IMR-90 (cell line): Measurements from ENCODE around the gene B3GLCT. TPM values are rescaled to one million over a fixed set of nuclear protein-coding genes. Genes with fewer than 3 reads are reported as not detected.

ENCODE experiments used
- ATAC-seq: fragments of 200-7000 bp; cut with Tn5 transposase; 2 replicates; pipeline ENCODE4 v1.9.1; 2020; ENCODE audit warnings: low read depth, mild to moderate bottlenecking, moderate library complexity
- BruUV-seq: library from RNA; stranded (reverse); fragments of 400-500 nt; replicated peaks from 2 replicates; lab custom pipeline; 2021; lab: Mats Ljungman, UMichigan
- CTCF ChIA-PET: fragments of 300-600 bp; formaldehyde crosslinking; extraction: SDS; loops from one replicate; lab custom pipeline; 2021; ENCODE audit warnings: antibody characterized with exemption; lab: Yijun Ruan, JAX
- POLR2A ChIA-PET: fragments of 300-600 bp; sonication (Branson Sonifier 250); formaldehyde crosslinking; loops from one replicate; lab custom pipeline; 2022; ENCODE audit warnings: antibody characterized with exemption; ENCODE audit not compliant: unreplicated experiment; lab: Charles Lee
- DNase-seq: peaks from one replicate; pipeline ENCODE4 v3.0.0; 2013
- H2AFZ ChIP-seq: replicated peaks from 2 replicates; pipeline ENCODE3; 2013; ENCODE audit warnings: low read length, mild to moderate bottlenecking; ENCODE audit not compliant: poor library complexity
- H2AK5ac ChIP-seq: 2 replicates; pipeline ENCODE4 v1.6.1; 2013; ENCODE audit warnings: low read depth, low read length, inconsistent platforms
- H2AK9ac ChIP-seq: replicated peaks from 2 replicates; pipeline ENCODE3; 2013; ENCODE audit warnings: mild to moderate bottlenecking, low read depth, low read length, moderate library complexity; ENCODE audit not compliant: poor library complexity
- H2BK120ac ChIP-seq: 2 replicates; pipeline ENCODE4 v1.6.1; 2013; ENCODE audit warnings: low read depth, low read length, inconsistent platforms
- H2BK15ac ChIP-seq: 3 replicates; pipeline ENCODE4 v1.6.1; 2013; ENCODE audit warnings: low read depth, low read length, inconsistent platforms
- H2BK20ac ChIP-seq: 2 replicates; pipeline ENCODE4 v1.6.1; 2013; ENCODE audit warnings: low read depth, mild to moderate bottlenecking, inconsistent platforms, low read length, moderate library complexity
- H2BK5ac ChIP-seq: 2 replicates; pipeline ENCODE4 v1.6.1; 2013; ENCODE audit warnings: mild to moderate bottlenecking, low read depth, low read length, inconsistent platforms; ENCODE audit not compliant: poor library complexity, severe bottlenecking
- H3K14ac ChIP-seq: replicated peaks from 2 replicates; pipeline ENCODE4 v1.6.1; 2013; ENCODE audit warnings: low read depth, low read length, inconsistent platforms
- H3K18ac ChIP-seq: 2 replicates; pipeline ENCODE4 v1.6.1; 2013; ENCODE audit warnings: low read depth, low read length, control low read depth
- H3K23ac ChIP-seq: 2 replicates; pipeline ENCODE4 v1.6.1; 2013; ENCODE audit warnings: low read depth, low read length, inconsistent platforms
- H3K27ac ChIP-seq: 2 replicates; pipeline ENCODE4 v1.5.1; 2013; ENCODE audit warnings: mild to moderate bottlenecking, control low read depth, low read length; ENCODE audit not compliant: insufficient read depth
- H3K27me3 ChIP-seq: 2 replicates; pipeline ENCODE4 v1.6.1; 2013; ENCODE audit warnings: low read length; ENCODE audit not compliant: control insufficient read depth, insufficient read depth
- H3K36me3 ChIP-seq: 2 replicates; pipeline ENCODE4 v1.6.1; 2013; ENCODE audit warnings: low read length, mixed read lengths; ENCODE audit not compliant: control insufficient read depth, insufficient read depth
- H3K4ac ChIP-seq: 2 replicates; pipeline ENCODE4 v1.6.1; 2013; ENCODE audit warnings: low read depth, low read length, inconsistent platforms
- H3K4me1 ChIP-seq: 2 replicates; pipeline ENCODE4 v1.6.1; 2013; ENCODE audit warnings: low read length, mixed read lengths; ENCODE audit not compliant: control insufficient read depth, insufficient read depth
- H3K4me2 ChIP-seq: 2 replicates; pipeline ENCODE4 v1.6.1; 2013; ENCODE audit warnings: low read depth, mild to moderate bottlenecking, control low read depth, low read length, moderate library complexity
- H3K4me3 ChIP-seq: 2 replicates; pipeline ENCODE4 v1.5.1; 2013; ENCODE audit warnings: low read depth, mild to moderate bottlenecking, control low read depth, low read length, moderate library complexity; ENCODE audit not compliant: insufficient read depth
- H3K56ac ChIP-seq: 2 replicates; pipeline ENCODE4 v1.6.1; 2013; ENCODE audit warnings: low read length, inconsistent platforms; ENCODE audit not compliant: insufficient read depth; ENCODE audit errors: extremely low read depth
- H3K79me1 ChIP-seq, 2 experiments: 2 replicates each; pipeline ENCODE4 v1.6.1; 2013; ENCODE audit warnings: low read length in 2 of 2, inconsistent platforms in 1 of 2, low read depth in 1 of 2
- H3K9ac ChIP-seq: 2 replicates; pipeline ENCODE4 v1.6.1; 2013; ENCODE audit warnings: low read depth, low read length, control low read depth
- H3K9me1 ChIP-seq: 2 replicates; pipeline ENCODE4 v1.6.1; 2013; ENCODE audit warnings: low read length, inconsistent platforms; ENCODE audit not compliant: insufficient read depth
- H3K9me3 ChIP-seq: 2 replicates; pipeline ENCODE4 v1.6.1; 2013; ENCODE audit warnings: low read length; ENCODE audit not compliant: control insufficient read depth, insufficient read depth
- H4K20me1 ChIP-seq: 2 replicates; pipeline ENCODE4 v1.6.1; 2013; ENCODE audit warnings: low read length, inconsistent platforms; ENCODE audit not compliant: insufficient read depth
- H4K5ac ChIP-seq: 2 replicates; pipeline ENCODE4 v1.6.1; 2013; ENCODE audit warnings: mild to moderate bottlenecking, low read depth, low read length, control low read depth
- H4K8ac ChIP-seq, 2 experiments: 2 replicates each; pipeline ENCODE4 v1.6.1; 2013; ENCODE audit warnings: low read depth in 2 of 2, low read length in 2 of 2, control low read depth in 1 of 2, inconsistent platforms in 1 of 2
- H4K91ac ChIP-seq: 2 replicates; pipeline ENCODE4 v1.6.1; 2013; ENCODE audit warnings: low read depth, low read length, inconsistent platforms; ENCODE audit not compliant: insufficient read depth
- BHLHE40 ChIP-seq: fragments of 150-350 bp; IDR thresholded peaks from 2 replicates; pipeline ENCODE4 v1.6.1; 2016; ENCODE audit warnings: mild to moderate bottlenecking, low read depth, low read length
- CEBPB ChIP-seq: IDR thresholded peaks from 2 replicates; pipeline ENCODE4 v1.6.1; 2012; ENCODE audit warnings: low read depth, low read length, improper control_type of control experiment
- CTCF ChIP-seq: conservative IDR thresholded peaks from 2 replicates; pipeline ENCODE4 v1.5.1; 2012; ENCODE audit warnings: mild to moderate bottlenecking, low read depth, low read length, improper control_type of control experiment
- ELK1 ChIP-seq: fragments of 150-350 bp; IDR thresholded peaks from 2 replicates; pipeline ENCODE4 v1.6.1; 2016; ENCODE audit warnings: low read depth, mild to moderate bottlenecking, low read length, moderate library complexity, borderline replicate concordance
- FOS ChIP-seq: fragments of 150-350 bp; IDR thresholded peaks from 2 replicates; pipeline ENCODE4 v1.6.1; 2016; ENCODE audit warnings: low read depth, low read length
- MAZ ChIP-seq: IDR thresholded peaks from 2 replicates; pipeline ENCODE4 v1.6.1; 2012; ENCODE audit warnings: low read depth, mild to moderate bottlenecking, low read length, improper control_type of control experiment, moderate library complexity, borderline replicate concordance
- MXI1 ChIP-seq: IDR thresholded peaks from 2 replicates; pipeline ENCODE4 v1.6.1; 2012; ENCODE audit warnings: low read depth, mild to moderate bottlenecking, low read length, moderate library complexity, borderline replicate concordance
- POLR2A ChIP-seq: IDR thresholded peaks from 2 replicates; pipeline ENCODE4 v1.6.1; 2012; ENCODE audit warnings: mild to moderate bottlenecking, low read depth, low read length
- RAD21 ChIP-seq: IDR thresholded peaks from 2 replicates; pipeline ENCODE4 v1.6.1; 2012; ENCODE audit warnings: low read length, improper control_type of control experiment
- RFX5 ChIP-seq: IDR thresholded peaks from 2 replicates; pipeline ENCODE4 v1.8.0; 2012; ENCODE audit warnings: low read depth, mild to moderate bottlenecking, low read length, moderate library complexity
- SMC3 ChIP-seq: fragments of 150-350 bp; IDR thresholded peaks from 2 replicates; pipeline ENCODE4 v1.6.1; 2016; ENCODE audit warnings: low read depth, mild to moderate bottlenecking, antibody characterized with exemption, low read length, moderate library complexity
- USF2 ChIP-seq: fragments of 150-350 bp; IDR thresholded peaks from 2 replicates; pipeline ENCODE4 v1.6.1; 2017; ENCODE audit warnings: mild to moderate bottlenecking, antibody characterized with exemption, low read length, low read depth
- WGBS, 2 experiments: methylation state at CpG; one replicate each; pipeline versions ENCODE4 v1.1.5 to v1.1.7; 2013; ENCODE audit warnings: missing lambda C conversion rate in 2 of 2; ENCODE audit not compliant: insufficient read length in 1 of 2; ENCODE audit errors: extremely low coverage in 2 of 2; 5-methylcytosine and 5-hydroxymethylcytosine counted together
- dilution Hi-C: fragments of 300-500 bp; cut with HindIII; formaldehyde crosslinking; loops from one replicate; pipeline ENCODE4 v1.14.3; 2018; ENCODE audit warnings: low sequenced_read_pairs; ENCODE audit not compliant: unreplicated experiment
- in situ Hi-C: fragments of 300-500 bp; cut with MboI; formaldehyde crosslinking; loops from 3 replicates; pipeline ENCODE4 v1.14.3; 2019; ENCODE audit warnings: low sequenced_read_pairs, inconsistent platforms, mixed read lengths
- intact Hi-C: fragments of 100-400 bp; cut with micrococcal nuclease; formaldehyde crosslinking; loops from 2 replicates; pipeline ENCODE4 v1.10.0; 2022
- polyA plus RNA-seq, 3 experiments: library from polyadenylated mRNA; depleted of rRNA; stranded (reverse); fragments of >200 nt; gene quantifications; 2 replicates each; pipeline ENCODE4 v1.2.3, GENCODE V29; 2012; ENCODE audit warnings: low replicate concordance in 1 of 3
- total RNA-seq: library from RNA; depleted of rRNA; stranded (reverse); fragments of >200 nt; gene quantifications from 2 replicates; pipeline ENCODE4 v1.2.3, GENCODE V29; 2012

Gene B3GLCT
- total and polyA plus RNA-seq, 2 of the 4 experiments (the other 2 are of a cell fraction): 2.0 to 4.5 TPM

GRCh38 chr13:31160857-31161556 is 38.8 kb upstream of the B3GLCT start:
- H4K91ac ChIP-seq: peak overlapping the region; percentile 57
- H2AK5ac ChIP-seq: peak overlapping the region; percentile 62
- in situ Hi-C loops (no loop called here), intact Hi-C loops (loop anchor here (5.0 kb wide), 1 partner anchor 114 kb away; no protein-coding TSS in a partner anchor), dilution Hi-C loops (no loop called here)
- H3K4me3 ChIP-seq: peak overlapping the region; percentile 81
- 0 out of 2 replicates have a peak, but pooled peaks cover 2% of the 10 kb centered on the region for H3K36me3 ChIP-seq
- H3K79me1 ChIP-seq: peaks cover 0 to 24% of the 10 kb centered on the region in 2 experiments; a peak in 2 of 4 replicates
- ATAC-seq (peak; percentile 33), DNase-seq (peak; percentile 75)
- H2BK15ac ChIP-seq: no peak overlapping the region; the same call in 2 of the 3 replicates
- peak overlapping the region; percentile 69 for H3K4ac ChIP-seq
- H2BK20ac ChIP-seq: no peak overlapping the region
- H3K18ac ChIP-seq: peak overlapping the region; percentile 16; the same call in 1 of the 2 replicates
- peak overlapping the region; percentile 97 for H3K4me2 ChIP-seq
- H4K20me1 ChIP-seq: peaks cover 15% of the 10 kb centered on the region
- no peaks in the 10 kb centered on the region; the same call in 1 of the 2 replicates for H3K4me1 ChIP-seq
- H2BK5ac ChIP-seq: peak overlapping the region; percentile 71
- H4K5ac ChIP-seq: peak overlapping the region; percentile 6; the same call in 1 of the 2 replicates
- TF ChIP-seq BHLHE40 (no peak), CTCF (no peak), CEBPB (no peak), RAD21 (peak; percentile 25; the same call in 1 of the 2 replicates), POLR2A (peak; percentile 64), RFX5 (no peak), FOS (no peak), ELK1 (no peak), MAZ (no peak; the same call in 1 of the 2 replicates), SMC3 (no peak), USF2 (no peak), MXI1 (peak; percentile 13; the same call in 1 of the 2 replicates)
- H3K9me3 ChIP-seq: no peaks in the 10 kb centered on the region
- peak overlapping the region; percentile 99 for H2AFZ ChIP-seq
- H3K9me1 ChIP-seq: no peaks in the 10 kb centered on the region
- H3K27ac ChIP-seq: peak overlapping the region; percentile 75
- H3K23ac ChIP-seq: peak overlapping the region; percentile 76
- no TSS peak for BruUV-seq
- ChIA-PET POLR2A (interaction anchor here (0.7 kb wide), 1 partner anchor 114 kb away, joined by 3 read pairs; no protein-coding TSS in a partner anchor), CTCF (interaction anchor here (0.6 to 1.1 kb wide), 3 partner anchors 11 to 753 kb away, joined by 3 to 4 read pairs (median 3); no protein-coding TSS in a partner anchor)
- no peak overlapping the region for H2BK120ac ChIP-seq
- H3K27me3 ChIP-seq: no peaks in the 10 kb centered on the region
- peak overlapping the region; percentile 84 for H3K9ac ChIP-seq
- H3K56ac ChIP-seq: peak overlapping the region; percentile 70
- peak overlapping the region; percentile 76 for H3K14ac ChIP-seq
- peak overlapping the region; percentile 97 for H2AK9ac ChIP-seq
- H4K8ac ChIP-seq: peak overlapping the region; percentile 5 to 69; a peak in 2 of 4 replicates
- WGBS, 2 experiments: 1% methylated on average over 18 of the region's 51 CpGs; no CpG with 5 or more reads in 1 of the 2 experiments
